Measurements from ENCODE around the gene EXOC2. TPM values are rescaled to one million over a fixed set of nuclear protein-coding genes. Genes with fewer than 3 reads are reported as not detected.

Gene EXOC2
- total RNA-seq, 4 donors from 2014 or later = 17.8 to 24.8 (median 21.4) TPM

DNA sequence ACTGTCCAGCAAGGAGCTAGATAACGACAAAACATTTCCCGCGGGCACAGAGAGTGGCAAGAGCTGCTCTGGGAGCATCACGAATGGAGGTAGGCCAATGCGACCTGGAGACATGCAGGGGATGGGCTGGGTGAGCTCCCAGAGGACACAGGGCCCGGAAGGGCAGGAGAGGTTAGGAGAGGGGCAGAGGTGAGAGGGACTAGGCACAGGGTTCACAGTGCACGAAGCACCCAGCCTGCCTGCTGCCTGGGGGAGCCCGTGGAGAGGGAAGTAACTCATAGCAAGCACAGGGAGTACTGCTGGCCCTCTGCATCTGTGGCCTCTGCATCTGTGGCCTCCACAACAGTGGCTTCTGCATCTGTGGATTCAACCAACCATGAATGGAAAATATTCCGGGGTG lies 162.5 kb downstream of the EXOC2 start:
- H3K9me3 ChIP-seq = no peaks in the 10 kb centered on the region
- H3K4me3 ChIP-seq = no peak overlapping the region
- no peak overlapping the region for H3K27ac ChIP-seq
- H3K36me3 ChIP-seq = peaks cover 0 to 53% (median 0%) of the 10 kb centered on the region in 3 donors
- H3K4me1 ChIP-seq = no peaks in the 10 kb centered on the region
- intact Hi-C loops (cut with DNase I) = no loop called here
- no peak for DNase-seq
- 91% methylated on average over 8 to 9 of the region's 9 CpGs for WGBS, 2 donors
- TF ChIP-seq POLR2A (IDR thresholded peaks at IDR 0.05) = no peak
- TF ChIP-seq, protein P1, sequence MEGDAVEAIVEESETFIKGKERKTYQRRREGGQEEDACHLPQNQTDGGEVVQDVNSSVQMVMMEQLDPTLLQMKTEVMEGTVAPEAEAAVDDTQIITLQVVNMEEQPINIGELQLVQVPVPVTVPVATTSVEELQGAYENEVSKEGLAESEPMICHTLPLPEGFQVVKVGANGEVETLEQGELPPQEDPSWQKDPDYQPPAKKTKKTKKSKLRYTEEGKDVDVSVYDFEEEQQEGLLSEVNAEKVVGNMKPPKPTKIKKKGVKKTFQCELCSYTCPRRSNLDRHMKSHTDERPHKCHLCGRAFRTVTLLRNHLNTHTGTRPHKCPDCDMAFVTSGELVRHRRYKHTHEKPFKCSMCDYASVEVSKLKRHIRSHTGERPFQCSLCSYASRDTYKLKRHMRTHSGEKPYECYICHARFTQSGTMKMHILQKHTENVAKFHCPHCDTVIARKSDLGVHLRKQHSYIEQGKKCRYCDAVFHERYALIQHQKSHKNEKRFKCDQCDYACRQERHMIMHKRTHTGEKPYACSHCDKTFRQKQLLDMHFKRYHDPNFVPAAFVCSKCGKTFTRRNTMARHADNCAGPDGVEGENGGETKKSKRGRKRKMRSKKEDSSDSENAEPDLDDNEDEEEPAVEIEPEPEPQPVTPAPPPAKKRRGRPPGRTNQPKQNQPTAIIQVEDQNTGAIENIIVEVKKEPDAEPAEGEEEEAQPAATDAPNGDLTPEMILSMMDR (IDR thresholded peaks at IDR 0.05) = no peak
- H3K27me3 ChIP-seq = no peaks in the 10 kb centered on the region

- Histone ChIP-seq H3K36me3 (peaks cover 0 to 58% (median 0%) of the 10 kb centered on the region in 3 donors), H3K9me3 (no peaks in the 10 kb centered on the region), H3K27me3 (no peaks in the 10 kb centered on the region), H3K27ac (no peak overlapping the region), H3K4me3 (no peak overlapping the region), H3K4me1 (no peaks in the 10 kb centered on the region)
- intact Hi-C loops (cut with DNase I) = no loop called here
- 92 to 93% methylated on average over 15 to 18 of the region's 18 CpGs for WGBS, 2 donors
- no peak for DNase-seq
- no peak for TF ChIP-seq POLR2A (IDR thresholded peaks at IDR 0.05)
- TF ChIP-seq, protein P1 (IDR thresholded peaks at IDR 0.05) = no peak
Measured at GRCh38 chr6:528989-529388, 163.9 kb downstream of the EXOC2 start.

DNA sequence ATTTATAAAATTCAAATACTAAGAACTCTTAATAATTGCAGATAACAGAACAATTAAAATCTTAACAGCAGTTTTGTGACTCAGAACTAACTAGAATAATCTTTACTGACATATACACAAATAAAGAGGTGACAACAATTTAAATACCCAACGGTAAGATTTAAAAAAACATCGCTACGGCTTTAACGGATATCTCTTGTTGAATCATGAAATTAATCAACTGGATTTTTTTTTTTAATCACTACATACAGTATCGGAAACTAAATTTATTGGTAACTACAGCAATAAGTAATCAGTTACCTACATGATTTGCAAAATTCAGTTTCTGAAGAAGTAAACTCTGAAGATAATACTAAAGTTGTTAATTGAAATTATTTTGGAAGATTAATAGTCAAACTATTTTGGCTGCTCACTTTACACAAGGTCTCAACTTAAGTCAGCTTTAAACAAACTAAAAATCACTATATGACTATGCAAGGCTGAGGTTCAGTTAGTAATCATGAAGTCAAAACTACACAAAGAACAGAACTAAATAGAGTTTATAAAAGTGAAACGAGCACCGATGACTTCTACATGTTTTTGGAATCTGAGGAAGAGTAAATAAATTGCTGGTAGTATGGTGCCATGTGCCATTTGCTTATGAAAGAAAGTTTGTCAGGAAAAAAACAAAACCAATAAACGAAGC lies 164.8 kb downstream of the EXOC2 start:
- Histone ChIP-seq H3K9me3 (no peaks in the 10 kb centered on the region), H3K4me3 (no peak overlapping the region), H3K27me3 (no peaks in the 10 kb centered on the region), H3K27ac (no peak overlapping the region), H3K4me1 (no peaks in the 10 kb centered on the region), H3K36me3 (peaks cover 0 to 58% (median 0%) of the 10 kb centered on the region in 3 donors)
- no peak for DNase-seq
- TF ChIP-seq POLR2A (IDR thresholded peaks at IDR 0.05) = no peak
- TF ChIP-seq, protein P1 (IDR thresholded peaks at IDR 0.05) = no peak
- intact Hi-C loops (cut with DNase I) = no loop called here
- WGBS, 2 donors = 74 to 83% methylated on average over 8 of the region's 8 CpGs

DNA sequence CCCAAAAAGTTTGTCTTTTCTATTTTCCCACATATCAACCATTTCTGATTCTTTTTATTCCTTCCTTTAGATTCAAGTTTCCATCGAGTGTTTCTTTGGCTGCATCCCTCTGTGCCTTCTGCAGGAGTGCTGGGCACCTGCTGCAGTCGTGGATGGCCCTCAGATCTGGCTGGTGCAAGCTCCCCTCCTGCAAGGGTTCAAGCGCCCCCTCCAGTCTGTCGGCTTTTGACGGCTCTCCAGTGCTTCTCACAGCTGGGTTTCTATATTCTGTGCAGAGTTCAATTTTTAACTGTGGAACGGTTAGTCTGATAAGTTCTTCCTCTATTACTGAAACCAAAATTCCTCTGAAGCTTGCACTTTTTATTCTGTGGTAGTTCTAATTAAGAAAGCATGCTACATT lies 168.1 kb downstream of the EXOC2 start:
- TF ChIP-seq, protein P1 (IDR thresholded peaks at IDR 0.05) = no peak
- no peak for TF ChIP-seq POLR2A (IDR thresholded peaks at IDR 0.05)
- Histone ChIP-seq H3K4me1 (no peaks in the 10 kb centered on the region), H3K27ac (no peak overlapping the region), H3K36me3 (peaks cover 0 to 43% (median 6%) of the 10 kb centered on the region in 3 donors), H3K27me3 (no peaks in the 10 kb centered on the region), H3K4me3 (no peak overlapping the region), H3K9me3 (no peaks in the 10 kb centered on the region)
- intact Hi-C loops (cut with DNase I) = no loop called here
- 82 to 83% methylated on average over 5 of the region's 6 CpGs for WGBS, 2 donors
- no peak for DNase-seq

DNA sequence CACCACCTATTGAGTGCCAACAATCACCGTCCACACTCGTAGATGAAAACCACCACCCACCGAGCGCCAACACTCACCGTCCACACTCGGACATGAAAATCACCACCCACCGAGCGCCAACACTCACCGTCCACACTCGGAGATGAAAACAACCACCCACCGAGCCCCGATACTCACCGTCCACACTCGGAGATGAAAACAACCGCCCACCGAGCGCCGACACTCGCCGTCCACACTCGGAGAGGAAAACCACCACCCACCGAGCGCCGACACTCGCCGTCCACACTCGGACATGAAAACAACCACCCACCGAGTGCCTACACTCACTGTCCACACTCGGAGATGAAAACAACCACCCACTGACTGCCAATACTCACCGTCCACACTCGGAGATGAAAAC lies 172.1 kb downstream of the EXOC2 start:
- TF ChIP-seq, protein P1 (IDR thresholded peaks at IDR 0.05) = no peak
- no peak for TF ChIP-seq POLR2A (IDR thresholded peaks at IDR 0.05)
- 85 to 92% methylated on average over 27 to 31 of the region's 31 CpGs for WGBS, 2 donors
- no peak overlapping the region for H3K4me3 ChIP-seq
- H3K36me3 ChIP-seq = peaks cover 0 to 38% (median 6%) of the 10 kb centered on the region in 3 donors
- DNase-seq = no peak
- H3K4me1 ChIP-seq = no peaks in the 10 kb centered on the region
- intact Hi-C loops (cut with DNase I) = no loop called here
- H3K27ac ChIP-seq = no peak overlapping the region
- no peaks in the 10 kb centered on the region for H3K9me3 ChIP-seq
- H3K27me3 ChIP-seq = no peaks in the 10 kb centered on the region
